SIG-M5 (cell line): ENCODE results near the gene MSL2.
"Not testable (repeated sequence)": the region's sequence is repeated elsewhere in the genome, so short reads cannot be mapped to it uniquely, and the experiment has no call there.

Experiments used
- DNase-seq: peaks from one replicate; lab custom pipeline; 2025; lab: John Stamatoyannopoulos, UW

Gene MSL2

GRCh38 chr3:136141891-136142290, 54.2 kb downstream of the MSL2 start:
- DNase-seq: no peak

- DNase-seq: no peak
Observed at GRCh38 chr3:136141291-136141785, 54.8 kb downstream of the MSL2 start.

GRCh38 chr3:136136454-136136853, 59.7 kb downstream of the MSL2 start:
- no peak for DNase-seq

DNA sequence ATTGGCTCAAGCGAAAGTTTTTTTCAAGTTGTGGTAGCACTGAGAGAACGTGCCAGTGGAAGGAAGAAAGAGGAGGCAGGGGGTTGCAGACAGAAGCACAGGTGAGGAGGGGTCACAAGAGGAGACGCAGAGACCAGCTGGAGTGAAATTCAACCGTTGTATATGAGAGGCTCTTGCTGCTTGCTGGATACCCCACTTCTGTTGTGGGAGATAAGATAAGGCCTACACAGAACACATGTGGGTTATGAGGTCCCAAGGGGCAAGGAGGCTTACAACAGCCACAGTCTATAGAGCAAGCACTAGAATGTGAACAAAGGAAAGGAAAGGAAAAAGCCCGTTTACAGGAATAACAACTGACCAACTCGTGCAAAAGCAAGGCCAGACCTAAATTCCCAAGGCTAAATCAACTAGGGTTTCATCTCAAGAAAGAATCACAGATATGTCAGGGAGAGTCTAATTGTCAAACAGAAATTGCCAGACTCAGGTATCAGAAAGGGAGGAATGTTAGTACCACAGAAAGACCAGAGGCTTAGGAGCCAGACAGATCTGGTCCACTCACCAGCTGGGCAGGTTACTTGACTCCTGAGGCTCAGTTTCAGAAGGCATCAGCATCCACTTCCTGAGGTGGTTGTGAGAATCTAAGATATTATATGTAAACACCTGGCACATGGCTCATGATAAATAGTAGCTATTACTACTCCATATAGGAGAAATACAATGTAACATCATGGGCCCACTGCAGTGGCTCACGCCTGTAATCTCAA, 60.9 kb downstream of the MSL2 start:
- no peak for DNase-seq

DNA sequence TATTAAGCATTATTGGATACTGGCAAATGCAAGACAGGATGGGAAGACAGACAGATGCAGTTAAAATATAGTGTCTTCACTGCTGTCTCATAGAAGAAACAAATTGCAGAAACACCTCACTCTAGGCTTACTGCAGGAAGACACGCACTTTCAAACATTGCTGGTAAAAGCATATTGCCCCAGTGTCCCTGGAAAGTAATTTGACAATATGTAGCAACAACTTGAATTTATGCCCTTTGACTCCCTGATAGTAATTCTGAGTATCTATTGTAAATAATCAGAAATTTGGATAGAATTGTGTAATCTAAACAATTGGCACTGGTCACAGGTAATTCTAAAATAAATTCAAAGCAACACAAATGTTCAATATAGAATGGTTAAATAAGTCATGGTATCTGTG, 62.0 kb downstream of the MSL2 start:
- no peak for DNase-seq

GRCh38 chr3:136131647-136132046, 64.5 kb downstream of the MSL2 start:
- DNase-seq: not testable (repeated sequence)

- DNase-seq: no peak
Observed at GRCh38 chr3:136122006-136122405, 74.1 kb downstream of the MSL2 start.

DNA sequence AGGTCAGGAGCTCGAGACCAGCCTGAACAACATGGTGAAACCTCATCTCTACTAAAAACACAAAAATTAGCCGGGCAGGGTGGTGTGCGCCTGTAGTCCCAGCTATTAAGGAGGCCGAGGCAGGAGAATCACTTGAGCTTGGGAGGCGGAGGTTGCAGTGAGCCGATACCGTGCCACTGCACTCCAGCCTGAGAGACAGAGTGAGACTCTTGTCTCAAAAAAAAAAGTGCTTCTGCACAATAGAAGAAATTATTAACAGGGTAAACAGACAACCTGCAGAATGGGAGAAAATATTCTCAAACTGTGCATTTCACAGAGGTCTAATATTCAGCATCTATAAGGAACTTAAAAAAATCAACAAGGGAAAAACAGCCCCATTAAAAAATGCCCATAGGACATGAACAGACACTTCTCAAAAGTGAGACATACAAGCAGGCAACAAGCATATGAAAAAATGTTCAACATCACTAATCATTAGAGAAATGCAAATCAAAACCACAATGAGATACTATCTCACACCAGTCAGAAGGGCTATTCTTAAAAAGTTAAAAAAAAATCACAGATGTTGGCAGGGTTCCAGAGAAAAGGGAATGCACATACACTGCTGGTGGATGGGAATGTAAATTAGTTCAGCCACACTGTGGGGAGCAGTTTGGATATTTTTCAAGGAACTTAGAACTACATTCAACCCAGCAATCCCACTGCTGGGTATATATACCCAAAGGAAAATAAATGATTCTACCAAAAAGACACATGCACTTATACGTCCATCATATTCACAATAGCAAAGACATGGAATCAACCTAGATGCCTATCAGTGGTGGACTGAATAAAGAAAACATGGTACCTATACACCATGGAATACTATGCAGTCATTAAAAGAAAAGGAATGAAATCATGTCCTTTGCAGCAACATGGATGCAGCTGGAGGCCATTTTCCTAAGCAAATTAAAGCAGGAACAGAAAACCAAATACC, 75.5 kb downstream of the MSL2 start:
- no peak for DNase-seq

DNA sequence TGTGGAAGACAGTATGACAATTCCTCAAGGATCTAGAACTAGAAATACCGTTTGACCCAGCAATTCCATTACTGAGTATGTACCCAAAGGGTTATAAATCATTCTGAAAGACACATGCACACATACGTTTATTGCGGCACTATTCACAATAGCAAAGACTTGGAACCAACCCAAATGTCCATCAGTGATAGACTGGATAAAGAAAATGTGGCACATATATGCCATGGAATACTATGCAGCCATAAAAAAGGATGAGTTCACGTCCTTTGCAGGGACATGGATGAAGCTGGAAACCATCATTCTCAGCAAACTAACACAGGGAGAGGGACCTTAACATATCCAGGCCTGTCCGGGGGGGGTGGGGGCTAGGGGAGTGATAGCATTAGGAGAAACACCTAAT, 76.4 kb downstream of the MSL2 start:
- not testable (repeated sequence) for DNase-seq

- not testable (repeated sequence) for DNase-seq
Observed at GRCh38 chr3:136119332-136119731, 76.8 kb downstream of the MSL2 start.

DNA sequence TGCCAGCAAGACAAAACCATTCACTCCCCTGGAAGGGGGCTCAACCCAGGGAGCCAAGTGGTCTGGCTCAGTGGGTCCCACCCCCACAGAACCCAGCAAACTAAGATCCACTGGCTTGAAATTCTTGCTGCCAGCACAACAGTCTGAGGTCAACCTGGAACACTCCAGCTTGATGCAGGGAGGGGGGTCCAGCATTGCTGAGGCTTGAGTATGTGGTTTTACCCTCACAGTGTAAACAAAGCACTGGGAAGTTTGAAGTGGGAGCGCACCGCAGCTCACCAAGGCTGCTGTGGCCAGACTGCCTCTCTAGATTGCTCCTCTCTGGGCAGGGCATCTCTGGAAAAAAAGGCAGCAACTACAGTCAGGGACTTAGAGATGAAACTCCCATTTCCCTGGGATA, 81.7 kb downstream of the MSL2 start:
- DNase-seq: no peak

DNA sequence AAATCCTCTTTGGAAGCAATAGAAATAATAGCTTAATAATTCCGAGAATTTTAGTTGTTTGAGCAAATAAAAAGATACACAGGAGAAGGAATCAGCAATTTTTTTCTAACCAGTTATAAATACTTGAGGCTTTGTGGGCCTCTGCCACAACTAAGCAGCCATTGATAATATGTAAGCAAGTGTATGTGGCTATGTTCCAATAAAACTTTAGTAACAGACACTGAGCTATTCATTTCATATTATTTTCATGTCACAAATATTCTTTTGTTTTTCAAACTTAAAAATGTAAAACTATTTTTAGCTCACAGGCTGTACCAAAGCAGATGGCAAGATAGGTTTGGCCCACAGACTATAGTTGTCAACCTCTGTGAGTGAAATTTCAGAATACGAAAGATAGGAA, 85.7 kb downstream of the MSL2 start:
- DNase-seq: no peak

- DNase-seq: no peak
Observed at GRCh38 chr3:136109499-136109898, 86.6 kb downstream of the MSL2 start.

GRCh38 chr3:136106101-136106500, 90.0 kb downstream of the MSL2 start:
- no peak for DNase-seq

GRCh38 chr3:136105044-136105443, 91.1 kb downstream of the MSL2 start:
- no peak for DNase-seq
